Esophagus squamous epithelium (tissue), 4 donors: ENCODE measurements around the gene CLRN3.

ENCODE experiments used
- CTCF ChIP-seq, 6 experiments: fragments of 450-650 bp in 4 of 6; fragments of 200-600 bp in 2 of 6; sonication (generic) in 2 of 6; IDR thresholded peaks; one replicate each; pipeline ENCODE4 v1.5.1; 2016 to 2019; ENCODE audit warnings: antibody characterized with exemption in 6 of 6, mild to moderate bottlenecking in 4 of 6, moderate library complexity in 4 of 6
- POLR2A ChIP-seq, 4 donors: fragments of 450-650 bp; IDR thresholded peaks; one replicate each; pipeline ENCODE4 v1.6.1; 2017; ENCODE audit warnings: antibody characterized with exemption in 4 of 4, mild to moderate bottlenecking in 4 of 4, moderate library complexity in 3 of 4

DNA sequence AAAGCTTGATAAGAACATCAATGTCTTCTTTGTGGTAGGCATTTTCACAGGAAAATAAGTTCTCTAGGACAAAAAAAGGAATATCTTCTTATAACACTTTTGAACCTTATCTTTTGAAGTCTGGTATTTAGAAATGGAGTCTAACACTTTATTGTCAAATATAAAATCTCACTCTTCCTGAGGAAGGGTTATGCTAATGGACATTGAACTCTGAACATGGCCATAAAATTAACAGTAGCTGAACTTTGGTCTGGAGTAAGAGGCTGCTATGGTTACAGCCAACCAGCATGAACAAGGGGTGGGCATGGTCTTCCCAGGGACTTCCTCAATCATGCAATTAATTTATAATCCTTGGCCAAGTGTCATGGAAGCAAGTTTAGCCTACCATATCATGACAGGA is at the start of gene CLRN3:
- TF ChIP-seq CTCF (IDR thresholded peaks at IDR 0.05) (no peak), POLR2A (IDR thresholded peaks at IDR 0.05) (no peak)
